SJSA1 (cell line): Measurements from ENCODE around the gene TK2. TPM values are rescaled to one million over a fixed set of nuclear protein-coding genes. Genes with fewer than 3 reads are reported as not detected.

Experiments used
- DNase-seq, 2 experiments: peaks; one replicate each; pipeline ENCODE4 v3.0.0-alpha.2; 2015 to 2020; ENCODE audit warnings: low spot score in 2 of 2, low read depth in 1 of 2
- H3K27ac ChIP-seq: fragments of 250-450 bp; sonication (Bioruptor Pico); 2 replicates; pipeline ENCODE4 v1.5.1; 2020; ENCODE audit warnings: mild to moderate bottlenecking, moderate library complexity
- H3K27me3 ChIP-seq: fragments of 250-450 bp; sonication (Bioruptor Pico); replicated peaks from 2 replicates; pipeline ENCODE4 v1.5.1; 2020; ENCODE audit warnings: mild to moderate bottlenecking, moderate library complexity
- H3K36me3 ChIP-seq: fragments of 250-450 bp; sonication (Bioruptor Pico); 2 replicates; pipeline ENCODE4 v1.5.1; 2020; ENCODE audit warnings: mild to moderate bottlenecking
- H3K4me1 ChIP-seq: fragments of 250-450 bp; sonication (Bioruptor Pico); replicated peaks from 2 replicates; pipeline ENCODE4 v1.6.1; 2021; ENCODE audit warnings: mild to moderate bottlenecking
- H3K4me3 ChIP-seq: fragments of 250-450 bp; sonication (Bioruptor Pico); 2 replicates; pipeline ENCODE4 v1.5.1; 2020; ENCODE audit warnings: mild to moderate bottlenecking
- H3K9me3 ChIP-seq: fragments of 250-450 bp; sonication (Bioruptor Pico); replicated peaks from 2 replicates; pipeline ENCODE4 v1.5.1; 2020; ENCODE audit warnings: mild to moderate bottlenecking
- total RNA-seq: library from RNA; depleted of rRNA; stranded (reverse); fragments of >200 nt; shearing (Covaris generic); gene quantifications from 2 replicates; pipeline ENCODE4 v1.2.3, GENCODE V29; 2014

The TK2 gene
- total RNA-seq, 1 experiment from 2014 or later: 28.9 TPM

- no peak overlapping the region for H3K27ac ChIP-seq
- H3K36me3 ChIP-seq: no peaks in the 10 kb centered on the region
- no peaks in the 10 kb centered on the region for H3K4me1 ChIP-seq
- no peaks in the 10 kb centered on the region for H3K9me3 ChIP-seq
- peak in 1 of 2 experiments; percentile 17 for DNase-seq
- no peaks in the 10 kb centered on the region for H3K27me3 ChIP-seq
- H3K4me3 ChIP-seq: no peak overlapping the region
These were observed 60.5 kb downstream of the TK2 start for GRCh38 chr16:66489385-66489784.

DNA sequence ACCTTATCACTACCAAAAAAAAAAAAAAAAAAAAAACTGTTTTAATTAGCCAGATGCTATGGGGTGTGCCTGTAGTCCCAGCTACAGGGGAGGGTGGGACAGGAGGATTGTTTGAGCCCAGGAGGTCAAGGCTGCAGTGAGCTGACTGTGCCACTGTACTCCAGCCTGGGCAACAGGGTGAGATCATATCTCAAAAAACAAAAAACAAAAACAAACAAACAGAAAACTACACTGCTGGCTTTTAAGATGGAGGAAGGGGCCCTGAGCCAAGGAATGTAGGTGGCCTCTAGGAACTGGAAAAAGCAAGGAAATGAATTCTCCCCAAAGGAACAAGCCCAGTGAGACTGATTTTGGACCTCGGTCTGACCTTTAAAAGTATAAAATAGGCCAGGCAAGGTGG lies 61.4 kb downstream of the TK2 start:
- no peak for DNase-seq
- Histone ChIP-seq H3K4me3 (no peak overlapping the region), H3K27me3 (no peaks in the 10 kb centered on the region), H3K4me1 (no peaks in the 10 kb centered on the region), H3K36me3 (no peaks in the 10 kb centered on the region), H3K27ac (no peak overlapping the region), H3K9me3 (no peaks in the 10 kb centered on the region)

DNA sequence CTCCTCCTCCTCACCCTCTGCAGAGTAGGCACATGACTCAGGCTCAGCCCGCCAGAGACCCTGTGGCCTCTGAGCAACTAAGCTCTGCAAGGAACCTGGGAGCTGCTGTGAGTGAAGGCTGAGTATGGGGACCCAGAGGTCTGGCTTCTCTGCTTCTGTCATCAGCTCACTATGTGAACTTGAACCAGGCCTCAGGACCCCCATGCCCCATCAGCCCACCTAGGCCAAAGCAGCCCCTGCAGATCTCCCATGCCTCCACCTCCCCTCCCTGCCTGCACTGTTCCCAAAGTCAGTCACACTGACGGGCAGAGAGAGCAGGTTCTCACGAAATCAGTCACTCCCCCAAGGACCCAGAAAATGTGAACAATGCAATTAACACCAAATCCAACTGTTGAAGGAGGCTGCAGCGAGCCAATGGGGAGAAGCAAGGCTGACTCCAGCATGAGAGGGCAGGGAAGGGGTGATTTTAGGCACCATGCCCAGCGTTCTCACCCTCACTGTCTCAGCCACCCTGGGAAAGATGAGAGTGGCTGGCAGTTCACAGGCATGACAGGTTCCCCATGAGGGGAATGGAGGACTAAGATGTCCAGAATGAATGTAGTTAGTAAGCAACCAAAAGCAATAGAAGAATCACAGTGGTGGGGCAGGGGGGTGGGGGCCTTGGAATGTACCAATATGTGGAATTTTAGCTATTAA lies 62.2 kb downstream of the TK2 start:
- Histone ChIP-seq H3K9me3 (no peaks in the 10 kb centered on the region), H3K4me1 (no peaks in the 10 kb centered on the region), H3K36me3 (no peaks in the 10 kb centered on the region), H3K4me3 (no peak overlapping the region), H3K27ac (no peak overlapping the region), H3K27me3 (no peaks in the 10 kb centered on the region)
- peak in 1 of 2 experiments; percentile 32 for DNase-seq

DNA sequence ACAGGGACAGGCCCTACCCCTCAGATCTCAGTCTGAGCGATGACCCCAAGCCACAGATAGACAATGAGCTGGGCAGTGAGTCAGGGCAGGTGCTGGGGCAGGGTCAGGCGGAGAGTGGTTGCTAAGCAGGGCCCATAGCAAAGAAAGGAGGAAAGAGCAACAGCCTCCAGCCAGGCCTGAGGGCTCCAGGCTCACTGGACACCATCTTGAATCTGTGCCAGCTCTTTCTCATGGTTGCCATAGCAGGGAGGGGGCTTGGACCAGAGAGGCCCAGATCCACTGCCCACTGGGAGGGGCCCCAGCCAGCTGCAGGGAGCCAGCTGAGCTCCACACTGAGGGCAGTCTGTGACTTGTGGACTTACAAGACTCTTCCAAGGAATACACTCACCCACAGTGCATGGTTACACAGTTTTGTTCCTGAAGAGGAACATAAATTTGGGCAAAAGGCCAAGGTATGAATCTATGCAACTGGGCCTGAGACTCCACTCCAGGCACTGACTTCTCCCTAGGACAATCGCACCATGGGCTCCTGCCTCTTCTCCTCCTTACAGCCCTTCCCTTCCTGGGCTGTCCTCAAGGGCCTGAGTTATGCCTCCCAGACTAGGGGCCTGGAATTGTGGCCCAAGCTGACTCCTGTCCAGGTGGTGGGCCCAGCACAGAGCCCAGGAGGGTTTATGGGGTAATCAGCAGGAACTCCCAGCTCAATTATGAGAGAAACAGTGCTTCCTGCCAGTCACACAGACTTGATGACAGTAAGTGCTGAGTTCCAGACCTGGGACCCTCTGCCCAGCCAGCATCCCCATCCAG lies 62.9 kb downstream of the TK2 start:
- Histone ChIP-seq H3K36me3 (no peaks in the 10 kb centered on the region), H3K27ac (no peak overlapping the region), H3K27me3 (no peaks in the 10 kb centered on the region), H3K4me3 (no peak overlapping the region), H3K4me1 (no peaks in the 10 kb centered on the region), H3K9me3 (no peaks in the 10 kb centered on the region)
- peak in 1 of 2 experiments; percentile 32 for DNase-seq

DNA sequence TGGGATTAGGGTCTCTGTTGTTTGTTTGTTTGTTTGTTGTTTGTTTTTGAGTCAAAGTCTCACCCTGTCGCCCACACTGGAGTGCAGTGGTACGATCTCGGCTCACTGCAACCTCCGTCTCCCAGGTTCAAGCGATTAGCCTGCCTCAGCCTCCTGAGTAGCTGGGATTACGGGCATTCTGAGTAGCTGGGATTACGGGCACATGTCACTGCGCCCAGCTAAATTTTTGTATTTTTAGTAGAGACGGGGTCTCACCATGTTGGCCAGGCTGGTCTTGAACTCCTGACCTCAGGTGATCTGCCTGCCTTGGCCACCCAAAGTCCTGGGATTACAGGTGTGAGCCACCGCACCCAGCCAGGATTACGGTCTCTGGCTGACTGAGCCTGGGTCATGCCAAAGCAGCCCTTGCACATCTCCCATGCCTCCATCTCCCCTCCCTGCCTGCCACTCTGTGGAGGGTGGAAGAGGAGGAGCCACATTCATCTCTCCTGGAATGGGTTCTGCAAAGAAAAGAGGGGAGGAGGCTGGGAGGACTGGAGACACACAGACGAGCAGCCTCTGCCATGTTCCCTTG lies 63.6 kb downstream of the TK2 start:
- no peaks in the 10 kb centered on the region for H3K36me3 ChIP-seq
- peak in 1 of 2 experiments; percentile 16 for DNase-seq
- H3K27me3 ChIP-seq: no peaks in the 10 kb centered on the region
- no peak overlapping the region for H3K4me3 ChIP-seq
- no peaks in the 10 kb centered on the region for H3K4me1 ChIP-seq
- H3K9me3 ChIP-seq: no peaks in the 10 kb centered on the region
- H3K27ac ChIP-seq: no peak overlapping the region

DNA sequence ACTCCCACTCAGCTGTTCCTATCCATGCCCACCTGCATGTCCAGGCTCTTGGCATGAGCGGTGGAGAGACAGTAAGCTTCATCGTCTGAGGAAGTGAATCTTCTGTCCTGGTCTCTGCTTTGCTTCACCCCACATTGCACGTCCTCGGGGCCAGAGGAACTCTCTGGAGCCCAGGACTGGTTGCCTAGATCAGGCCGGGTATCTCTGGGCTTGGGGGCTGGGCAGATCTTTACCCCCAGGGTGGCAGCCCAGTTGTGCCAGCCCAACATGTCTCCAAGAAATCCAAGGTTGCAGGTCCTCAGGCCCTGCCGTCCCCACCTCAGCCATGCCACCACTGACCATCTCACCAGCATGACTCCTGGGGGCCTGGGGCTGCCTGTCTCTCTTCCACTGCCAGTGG lies 64.5 kb downstream of the TK2 start:
- Histone ChIP-seq H3K4me1 (no peaks in the 10 kb centered on the region), H3K36me3 (no peaks in the 10 kb centered on the region), H3K9me3 (no peaks in the 10 kb centered on the region), H3K4me3 (no peak overlapping the region), H3K27ac (no peak overlapping the region), H3K27me3 (no peaks in the 10 kb centered on the region)
- DNase-seq: peak in 1 of 2 experiments; percentile 24

DNA sequence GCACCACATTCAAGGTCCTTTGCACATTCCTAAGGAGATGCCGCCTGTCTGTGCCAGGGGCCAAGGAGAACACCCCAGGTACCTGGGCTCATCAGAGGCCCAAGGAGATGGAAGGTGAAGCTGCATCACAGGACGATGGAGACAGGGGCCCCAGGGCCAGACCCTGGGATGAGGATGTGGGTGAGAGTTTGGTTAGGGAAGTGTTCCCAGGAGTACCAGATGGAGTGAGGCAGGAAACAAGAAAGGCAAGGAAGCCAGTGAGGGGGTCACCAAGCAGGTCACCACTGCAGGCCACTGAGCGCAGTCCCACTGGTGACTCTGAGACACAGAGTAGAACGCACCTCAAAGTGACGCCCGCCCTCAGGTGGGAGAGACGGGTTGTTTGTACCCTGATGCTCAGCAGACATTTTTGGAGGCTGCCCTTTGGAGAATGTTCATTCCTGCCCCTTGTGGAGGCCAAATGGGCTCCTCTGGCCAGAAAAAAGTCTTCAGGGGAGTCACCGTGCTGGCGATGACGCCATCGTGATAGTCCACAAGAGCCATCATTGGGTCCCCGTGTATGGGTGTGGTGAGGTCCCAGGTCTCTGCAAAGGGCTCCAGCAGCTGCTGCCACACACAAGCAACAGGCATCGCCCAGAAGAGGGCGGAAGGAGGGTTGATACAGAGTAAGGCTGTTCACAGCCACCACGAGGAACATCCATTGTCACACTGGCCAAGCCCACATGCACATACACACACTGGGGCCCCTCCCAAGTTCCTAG lies 65.3 kb downstream of the TK2 start:
- Histone ChIP-seq H3K27me3 (no peaks in the 10 kb centered on the region), H3K4me1 (no peaks in the 10 kb centered on the region), H3K9me3 (no peaks in the 10 kb centered on the region), H3K4me3 (no peak overlapping the region), H3K36me3 (no peaks in the 10 kb centered on the region), H3K27ac (no peak overlapping the region)
- DNase-seq: peak in 1 of 2 experiments; percentile 25

- peak; percentile 58 to 80 for DNase-seq
These were observed 66.1 kb downstream of the TK2 start for GRCh38 chr16:66483689-66484452.

GRCh38 chr16:66481943-66482390 lies 68.0 kb downstream of the TK2 start:
- no peak overlapping the region for H3K27ac ChIP-seq
- no peaks in the 10 kb centered on the region for H3K36me3 ChIP-seq
- peak in 1 of 2 experiments; percentile 22 for DNase-seq
- no peak overlapping the region for H3K4me3 ChIP-seq
- H3K4me1 ChIP-seq: no peaks in the 10 kb centered on the region
- H3K9me3 ChIP-seq: no peaks in the 10 kb centered on the region
- no peaks in the 10 kb centered on the region for H3K27me3 ChIP-seq

More at GRCh38 chr16:66483689-66484452, 66.1 kb downstream of the TK2 start:
- H3K4me3 ChIP-seq: no peak overlapping the region
- H3K27me3 ChIP-seq: no peaks in the 10 kb centered on the region
- no peaks in the 10 kb centered on the region for H3K36me3 ChIP-seq
- no peaks in the 10 kb centered on the region for H3K9me3 ChIP-seq
- no peak overlapping the region for H3K27ac ChIP-seq
- no peaks in the 10 kb centered on the region for H3K4me1 ChIP-seq

DNA sequence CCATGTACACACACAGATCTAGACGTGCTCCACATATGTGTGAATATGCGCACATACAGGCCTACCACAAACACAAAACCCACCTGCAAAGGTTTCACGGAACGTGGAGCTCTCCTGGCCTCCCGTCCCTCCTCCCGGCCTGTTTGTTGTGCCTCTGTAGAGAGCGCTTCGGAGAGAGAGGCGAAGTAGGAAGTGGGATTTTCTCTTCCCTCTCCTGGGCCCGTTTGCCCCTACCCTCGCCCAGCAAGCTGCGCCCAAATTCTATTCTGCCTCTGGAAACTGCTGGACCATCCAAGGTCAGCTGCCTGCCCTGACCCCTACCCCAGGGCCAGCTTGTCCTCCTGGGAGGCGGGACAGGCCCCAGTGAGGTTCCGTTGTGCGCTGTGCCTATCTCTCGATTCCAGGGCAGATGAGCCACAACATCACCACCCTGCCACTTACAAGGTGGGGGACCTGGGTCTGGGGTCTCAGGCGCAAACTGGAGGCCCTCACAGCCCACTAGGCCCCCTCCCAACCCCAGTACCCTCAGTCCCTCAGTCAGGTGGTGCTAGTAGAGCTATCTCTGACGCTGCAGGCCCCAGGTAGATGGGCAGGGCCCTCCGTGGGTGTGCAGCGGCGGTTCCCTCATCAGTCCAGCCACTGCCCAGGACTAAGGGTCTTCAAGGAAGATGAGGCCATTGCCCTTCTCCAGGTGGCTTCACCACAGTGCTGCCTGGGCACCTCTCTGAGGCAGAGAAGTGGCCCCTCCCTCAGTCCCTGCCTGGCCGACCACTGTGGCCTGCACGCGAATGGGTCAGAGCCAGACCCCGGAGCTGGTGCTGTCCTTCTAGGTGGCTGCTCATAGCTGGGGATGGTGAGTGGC lies 68.6 kb downstream of the TK2 start:
- Histone ChIP-seq H3K9me3 (no peaks in the 10 kb centered on the region), H3K4me3 (no peak overlapping the region), H3K27ac (no peak overlapping the region), H3K27me3 (no peaks in the 10 kb centered on the region), H3K36me3 (no peaks in the 10 kb centered on the region), H3K4me1 (no peaks in the 10 kb centered on the region)
- DNase-seq: peak in 1 of 2 experiments; percentile 39

GRCh38 chr16:66480265-66481080 lies 69.4 kb downstream of the TK2 start:
- DNase-seq: peak in 1 of 2 experiments; percentile 34

More at GRCh38 chr16:66480265-66481080, 69.4 kb downstream of the TK2 start:
- no peak overlapping the region for H3K27ac ChIP-seq
- no peaks in the 10 kb centered on the region for H3K36me3 ChIP-seq
- no peaks in the 10 kb centered on the region for H3K4me1 ChIP-seq
- H3K9me3 ChIP-seq: no peaks in the 10 kb centered on the region
- H3K4me3 ChIP-seq: no peak overlapping the region
- H3K27me3 ChIP-seq: no peaks in the 10 kb centered on the region
